Stimulated activated CD8-positive, alpha-beta memory T cell treated with anti-CD3 and anti-CD28 coated beads, Interleukin-7, amount 100 ng/mL, for 4 hours (primary cell): ENCODE results near the gene TSBP1.
"Not testable (repeated sequence)": the region's sequence is repeated elsewhere in the genome, so short reads cannot be mapped to it uniquely, and the experiment has no call there.

ENCODE experiments used
- DNase-seq, 2 donors: peaks; one replicate each; pipeline ENCODE4 v3.0.0-alpha.2; 2020; ENCODE audit warnings: low read depth in 2 of 2

Gene TSBP1

DNA sequence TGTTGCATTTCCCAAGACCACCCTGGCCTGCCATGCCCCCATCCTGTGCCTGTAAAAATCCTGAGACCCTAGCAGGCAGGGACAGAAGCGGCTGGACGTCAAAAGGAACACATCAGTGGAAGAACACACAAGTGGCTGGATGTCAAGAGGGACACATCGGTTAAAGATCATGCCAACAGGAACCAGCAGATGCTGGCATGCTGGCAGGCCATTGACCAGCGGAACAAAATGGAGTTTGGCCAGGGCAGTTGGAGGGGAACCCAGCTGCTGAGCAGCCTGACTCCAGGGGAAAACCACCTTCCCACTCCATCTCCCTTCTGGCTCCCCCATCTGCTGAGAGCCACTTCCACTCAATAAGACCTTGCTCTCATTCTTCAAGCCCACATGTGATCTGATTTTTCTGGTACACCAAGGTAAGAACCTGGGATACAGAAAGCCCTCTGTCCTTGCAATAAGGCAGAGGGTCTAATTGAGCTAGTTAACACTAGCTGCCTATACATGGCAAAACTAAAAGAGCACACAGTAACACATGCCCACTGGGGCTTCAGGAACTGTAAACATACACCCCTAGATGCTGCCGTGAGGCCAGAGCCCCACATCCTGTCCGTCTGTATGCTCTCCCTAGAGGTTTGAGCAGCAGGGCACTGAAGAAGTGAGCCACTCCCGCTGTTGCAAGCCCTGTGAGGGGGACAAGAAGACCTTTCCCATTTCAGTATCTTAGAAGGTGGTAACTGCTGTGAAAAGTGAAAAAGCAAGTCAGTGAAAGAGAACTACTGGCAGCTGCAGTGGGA is 4.2 kb upstream of the TSBP1 start:
- no peak for DNase-seq

DNA sequence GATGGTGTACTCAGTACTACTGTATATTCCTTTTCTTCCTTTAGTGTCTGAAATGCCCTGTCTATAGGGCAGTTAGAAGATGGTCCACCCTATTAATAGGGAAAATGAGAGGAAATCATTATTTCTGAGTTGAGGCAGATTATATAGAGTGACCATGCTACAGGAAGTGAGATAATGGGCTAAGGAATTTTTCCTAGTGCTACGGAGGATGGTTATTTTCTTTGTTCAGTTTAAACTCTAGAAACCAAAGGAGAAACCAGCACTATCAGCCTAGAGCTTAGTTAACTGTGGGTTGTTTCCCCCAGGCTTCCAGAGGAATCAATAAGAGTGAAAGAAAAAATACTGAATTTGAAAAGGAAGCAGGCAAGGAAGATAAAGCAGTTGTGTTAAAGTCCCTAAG is 474 bp downstream of the TSBP1 start:
- no peak for DNase-seq

DNA sequence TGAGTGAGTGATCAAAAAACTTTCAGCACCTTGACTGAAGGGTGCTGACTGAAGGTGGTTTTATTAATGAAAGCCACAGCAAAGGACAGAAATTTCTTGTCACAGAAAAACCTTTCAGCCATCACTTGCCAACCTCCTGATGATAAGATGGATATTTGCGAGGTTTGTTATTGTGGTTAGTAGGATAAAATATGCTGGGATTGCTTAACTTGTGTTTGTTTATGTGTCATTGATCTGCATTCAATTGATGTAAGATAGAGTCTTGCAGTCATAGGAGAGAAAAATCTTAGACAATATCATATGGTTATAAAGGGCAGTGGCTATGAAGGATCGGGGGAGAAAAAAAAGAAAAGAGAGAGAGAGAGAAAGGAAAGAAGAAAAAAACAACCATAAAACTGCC is 1.2 kb downstream of the TSBP1 start:
- no peak for DNase-seq

DNA sequence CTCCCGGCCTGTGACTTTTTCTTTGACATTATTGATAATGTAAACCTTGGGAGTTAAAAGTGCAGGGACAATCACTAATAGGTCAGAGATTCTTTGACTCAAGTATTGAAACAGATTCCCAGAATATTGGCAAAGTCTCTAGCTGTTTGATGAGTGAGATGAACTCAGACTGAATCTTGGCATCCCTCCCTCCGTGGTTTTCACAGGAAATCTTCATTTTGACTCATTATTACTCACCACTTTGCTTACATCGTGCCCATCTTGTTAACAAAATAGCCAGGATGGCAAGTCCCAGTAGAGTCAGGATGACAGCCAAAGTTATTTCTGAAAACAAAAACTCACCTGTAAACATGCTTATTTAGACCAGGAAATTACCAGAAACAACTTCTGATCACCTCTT is 2.0 kb downstream of the TSBP1 start:
- no peak for DNase-seq

DNA sequence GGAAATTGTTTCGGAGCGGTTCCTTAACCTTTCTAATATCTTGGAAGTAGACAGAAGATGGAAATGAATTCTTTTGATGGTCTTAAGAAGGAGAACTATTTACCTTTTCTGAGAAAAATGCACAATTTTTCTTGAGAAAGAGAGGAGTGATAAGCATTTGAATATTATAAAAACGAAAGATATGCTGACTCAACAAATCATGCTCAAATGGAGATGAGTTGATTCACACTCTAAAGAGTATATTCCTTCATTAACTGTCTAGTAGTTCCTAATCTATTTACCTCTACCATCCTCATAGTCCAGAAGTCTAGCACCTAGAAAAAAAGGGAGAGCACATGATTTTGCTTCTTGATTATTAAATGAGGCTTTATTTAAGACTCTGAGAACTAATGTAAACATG is 4.1 kb downstream of the TSBP1 start:
- DNase-seq: no peak

DNA sequence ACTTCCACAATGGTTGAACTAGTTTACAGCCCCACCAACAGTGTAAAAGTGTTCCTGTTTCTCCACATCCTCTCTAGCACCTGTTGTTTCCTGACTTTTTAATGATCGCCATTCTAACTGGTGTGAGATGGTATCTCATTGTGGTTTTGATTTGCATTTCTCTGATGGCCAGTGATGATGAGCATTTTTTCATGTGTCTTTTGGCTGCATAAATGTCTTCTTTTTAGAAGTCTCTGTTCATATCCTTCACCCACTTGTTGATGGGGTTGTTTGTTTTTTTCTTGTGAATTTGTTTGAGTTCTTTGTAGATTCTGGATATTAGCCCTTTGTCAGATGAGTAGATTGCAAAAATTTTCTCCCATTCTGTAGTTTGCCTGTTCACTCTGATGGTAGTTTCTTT is 12.5 kb downstream of the TSBP1 start:
- DNase-seq: not testable (repeated sequence)

DNA sequence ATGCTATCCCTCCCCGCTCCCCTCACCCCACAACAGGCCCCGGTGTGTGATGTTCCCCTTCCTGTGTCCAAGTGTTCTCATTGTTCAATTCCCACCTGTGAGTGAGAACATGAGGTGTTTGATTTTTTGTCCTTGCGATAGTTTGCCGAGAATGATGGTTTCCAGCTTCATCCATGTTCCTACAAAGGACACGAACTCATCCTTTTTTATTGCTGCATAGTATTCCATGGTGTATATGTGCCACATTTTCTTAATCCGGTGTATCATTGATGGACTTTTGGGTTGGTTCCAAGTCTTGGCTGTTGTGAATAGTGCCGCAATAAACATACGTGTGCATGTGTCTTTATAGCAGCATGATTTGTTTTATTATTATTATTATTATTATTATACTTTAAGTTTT is 13.2 kb downstream of the TSBP1 start:
- DNase-seq: not testable (repeated sequence)

DNA sequence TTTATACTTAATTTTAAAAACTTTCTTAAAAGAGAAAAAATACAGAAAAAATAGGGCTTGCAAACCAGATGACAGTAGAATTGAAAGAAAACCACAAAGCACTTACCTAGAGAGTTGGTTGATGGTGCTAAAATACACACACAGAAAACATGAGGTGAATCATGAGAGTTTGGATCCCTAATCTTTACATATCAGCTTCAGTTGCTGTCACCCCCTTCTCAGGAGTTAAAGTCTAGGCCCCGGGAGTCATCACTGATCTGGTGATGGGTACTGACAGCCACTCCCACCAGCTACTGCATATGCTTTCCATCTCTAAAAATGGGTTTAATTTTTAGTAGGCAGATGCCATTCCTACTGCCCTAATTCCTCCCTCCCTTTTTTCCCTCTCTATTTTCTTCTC is 16.7 kb downstream of the TSBP1 start:
- no peak for DNase-seq

DNA sequence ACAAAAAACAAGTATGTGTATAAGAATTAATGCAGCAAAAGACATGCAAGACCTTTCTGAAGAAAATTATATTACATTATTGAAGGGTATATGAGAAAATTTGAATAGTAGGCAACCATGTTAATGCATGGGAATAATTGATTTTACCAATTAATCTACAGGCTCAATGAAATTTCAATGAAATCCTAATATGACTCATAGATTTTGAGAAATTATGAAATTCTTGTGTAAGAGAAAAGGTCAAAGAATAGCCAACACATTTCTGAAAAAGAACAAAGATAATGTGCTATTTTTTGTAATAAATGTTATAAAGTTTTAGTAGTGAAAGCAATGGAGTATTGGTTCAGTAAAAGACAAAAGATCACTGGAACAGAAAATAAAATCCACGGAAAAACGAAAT is 18.4 kb downstream of the TSBP1 start:
- no peak for DNase-seq

DNA sequence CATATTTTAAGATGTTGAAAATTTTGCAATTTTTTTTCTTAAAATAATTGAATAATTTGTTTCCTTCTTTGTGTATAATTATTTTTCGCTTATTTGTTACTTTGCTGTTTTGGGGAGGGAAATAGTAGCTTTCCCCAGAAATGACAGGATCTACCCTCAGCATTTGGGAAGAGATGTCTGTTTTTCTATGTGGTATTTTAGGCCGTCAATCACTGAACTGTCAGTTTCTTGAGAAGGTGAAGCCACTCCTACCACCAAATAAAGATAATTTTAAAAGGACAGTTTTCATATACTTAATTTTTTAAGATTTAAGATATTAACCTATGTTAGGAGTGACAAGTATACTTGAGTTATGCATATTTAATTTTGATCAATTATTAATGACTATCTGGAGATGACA is 31.5 kb downstream of the TSBP1 start:
- no peak for DNase-seq

DNA sequence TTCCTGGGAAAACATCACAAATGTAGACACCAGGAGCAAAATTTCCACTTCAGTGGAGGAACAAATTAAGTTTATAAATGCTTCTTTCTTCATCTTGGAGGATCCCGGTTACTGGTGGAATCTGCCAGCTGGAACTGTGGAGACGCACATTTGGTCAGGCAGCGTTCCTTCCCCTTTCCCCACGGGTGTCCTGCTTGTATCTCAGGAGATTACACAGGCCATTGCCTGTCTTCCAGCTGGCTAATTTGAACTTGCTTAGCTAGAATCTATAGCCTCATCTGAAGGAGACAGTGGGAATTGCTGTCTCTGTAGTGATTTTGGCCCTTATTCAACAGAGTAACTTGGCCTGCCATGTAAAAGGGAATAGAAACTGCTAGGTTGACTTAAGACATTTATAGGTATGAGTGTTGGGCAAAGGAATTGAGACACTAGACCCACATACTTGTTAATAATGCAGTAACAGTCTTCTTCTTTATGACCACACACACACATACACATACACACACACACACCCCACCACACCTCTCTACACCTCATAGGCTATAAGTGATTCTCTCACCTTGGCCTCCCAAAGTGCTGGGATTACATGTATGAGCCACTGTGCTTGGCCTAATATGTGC is 34.4 kb downstream of the TSBP1 start:
- no peak for DNase-seq

DNA sequence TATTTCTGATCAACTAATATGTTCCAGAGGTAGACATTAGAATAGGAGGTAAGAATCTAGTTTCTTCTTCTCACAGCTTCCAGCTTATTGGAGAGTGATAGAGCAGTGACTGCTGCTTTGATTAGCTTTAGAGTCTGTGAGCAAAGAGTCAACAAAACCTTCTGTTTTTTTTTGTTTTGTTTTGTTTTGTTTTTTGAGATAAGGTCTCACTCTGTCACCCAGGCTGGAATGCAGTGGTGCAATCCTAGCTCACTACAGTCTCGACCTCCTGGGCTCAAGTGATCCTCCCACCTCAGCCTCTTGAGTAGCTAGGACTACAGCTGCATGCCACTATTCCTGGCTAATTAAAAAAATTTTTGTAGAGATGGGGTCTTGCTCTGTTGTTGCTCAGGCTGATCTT is 39.3 kb downstream of the TSBP1 start:
- DNase-seq: no peak

DNA sequence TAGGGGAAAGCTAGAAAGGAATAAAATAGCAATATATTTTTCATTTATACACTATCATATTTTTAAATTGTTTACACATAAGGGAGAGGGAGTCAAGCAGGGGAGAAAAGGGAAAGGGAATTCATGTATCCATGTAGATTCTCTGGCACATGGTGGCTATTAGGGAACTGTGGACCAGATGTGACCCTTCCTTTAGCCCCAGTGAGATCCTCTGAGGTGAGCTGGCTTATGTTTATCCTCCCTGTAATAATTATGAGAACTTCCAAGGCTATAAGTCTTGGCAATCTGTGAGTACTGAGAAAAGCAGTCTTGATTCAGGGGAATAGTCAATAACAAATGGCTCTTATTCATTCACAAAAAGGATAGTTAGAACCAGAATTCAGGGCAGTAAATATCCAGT is 42.6 kb downstream of the TSBP1 start:
- no peak for DNase-seq

DNA sequence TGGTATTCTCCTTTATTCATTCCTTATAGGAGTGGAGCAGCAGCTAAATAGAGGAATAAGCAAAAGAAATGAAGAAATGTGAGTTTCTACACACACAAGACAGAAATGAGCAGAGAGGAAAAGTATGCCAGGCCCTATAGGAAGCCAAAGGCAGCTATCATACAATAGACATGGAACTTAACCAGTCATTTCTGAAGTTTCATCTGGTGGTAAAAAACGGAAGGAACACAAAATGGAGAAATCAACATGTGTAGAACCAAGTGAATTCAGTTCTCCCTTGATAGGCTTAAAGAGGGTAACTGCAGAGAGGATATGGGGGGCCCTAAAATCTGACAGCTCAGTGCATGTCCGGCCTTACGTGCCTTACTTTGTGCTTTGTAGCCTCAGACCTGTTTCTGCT is 44.6 kb downstream of the TSBP1 start:
- DNase-seq: no peak

DNA sequence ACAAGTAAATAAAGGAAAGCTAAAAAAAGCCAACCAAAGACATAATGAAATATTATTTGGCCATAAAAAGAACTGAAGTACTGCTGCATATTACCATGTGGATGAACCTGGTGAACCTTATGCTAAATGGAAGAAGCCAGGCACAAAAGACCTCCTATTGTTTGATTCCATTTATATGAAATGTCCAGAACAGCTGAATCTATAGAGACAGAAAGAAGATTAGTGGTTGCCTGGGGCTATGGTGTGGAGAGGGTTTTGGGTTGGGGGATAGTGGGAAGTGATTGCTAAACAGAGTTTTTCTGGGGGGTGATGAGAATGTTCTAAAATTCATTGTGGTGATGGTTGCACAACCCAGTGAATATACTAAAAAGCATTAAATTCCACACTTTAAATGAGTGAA is 53.2 kb downstream of the TSBP1 start:
- no peak for DNase-seq

DNA sequence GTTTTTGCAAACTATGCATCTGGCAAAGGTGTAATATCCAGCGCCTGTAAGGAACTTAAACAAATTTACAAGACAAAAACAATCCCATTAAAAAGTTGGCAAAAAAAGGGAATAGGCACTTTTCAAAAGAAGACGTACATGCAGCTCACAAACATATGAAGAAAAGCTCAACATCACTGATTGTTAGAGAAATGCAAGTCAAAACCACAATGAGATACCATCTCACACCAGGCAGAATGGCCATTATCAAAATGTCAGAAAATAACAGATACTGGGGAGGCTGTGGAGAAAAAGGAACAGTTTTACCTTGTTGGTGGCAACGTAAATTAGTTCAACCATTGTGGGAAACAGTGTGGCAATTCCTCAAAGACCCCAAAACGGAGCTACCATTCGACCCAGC is 54.2 kb downstream of the TSBP1 start:
- DNase-seq: no peak

DNA sequence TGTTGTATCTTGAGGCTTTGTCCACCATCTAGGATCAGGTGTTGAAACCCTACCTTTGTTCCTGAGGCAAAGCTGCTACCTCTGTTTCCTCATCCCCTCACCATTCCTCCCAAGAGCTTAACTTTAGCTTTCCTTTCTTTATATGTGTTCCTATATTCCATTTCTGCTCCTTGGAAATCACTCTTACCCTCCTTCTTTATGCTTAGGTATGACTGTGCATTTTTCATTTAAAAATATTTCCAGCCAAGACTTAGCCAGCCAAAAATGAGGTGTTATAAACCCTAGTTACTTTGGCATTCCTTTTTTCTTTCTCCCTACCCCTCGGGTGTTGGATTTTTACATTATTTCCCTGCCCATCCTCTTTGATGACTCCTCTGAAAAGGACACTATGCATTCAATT is 57.7 kb downstream of the TSBP1 start:
- DNase-seq: no peak

DNA sequence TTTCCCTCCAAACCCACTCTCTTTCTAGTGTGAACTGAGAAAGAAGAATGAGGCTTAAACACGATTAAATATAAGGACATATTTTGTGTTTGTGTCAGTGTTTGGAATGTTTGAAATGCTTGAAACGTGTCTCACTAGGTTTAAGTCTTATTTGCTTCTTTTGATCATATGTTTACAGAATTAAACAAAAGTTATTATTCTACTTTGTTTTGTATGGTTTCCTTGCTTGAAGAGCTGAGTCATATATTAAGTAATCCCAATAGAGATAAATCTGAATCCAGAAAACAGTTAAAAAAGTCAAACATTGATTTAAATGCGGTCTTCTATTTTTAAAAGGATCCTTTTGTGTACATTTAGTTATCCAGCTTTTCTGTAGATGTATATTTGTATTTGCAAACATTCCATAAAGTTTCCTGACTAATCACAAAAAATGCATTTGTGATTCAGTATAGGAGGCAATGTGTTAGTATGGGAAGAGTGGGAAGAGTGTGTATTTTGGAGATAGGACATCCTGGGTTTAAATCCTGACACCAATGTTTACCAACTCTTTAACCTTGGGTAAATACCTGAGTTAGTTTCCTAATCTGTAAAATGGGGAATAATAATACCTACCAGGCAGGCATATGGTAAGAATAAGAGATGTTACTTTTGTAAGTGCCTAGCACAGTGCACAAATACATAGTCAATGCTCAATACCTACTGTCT is 72.9 kb downstream of the TSBP1 start:
- DNase-seq: no peak

DNA sequence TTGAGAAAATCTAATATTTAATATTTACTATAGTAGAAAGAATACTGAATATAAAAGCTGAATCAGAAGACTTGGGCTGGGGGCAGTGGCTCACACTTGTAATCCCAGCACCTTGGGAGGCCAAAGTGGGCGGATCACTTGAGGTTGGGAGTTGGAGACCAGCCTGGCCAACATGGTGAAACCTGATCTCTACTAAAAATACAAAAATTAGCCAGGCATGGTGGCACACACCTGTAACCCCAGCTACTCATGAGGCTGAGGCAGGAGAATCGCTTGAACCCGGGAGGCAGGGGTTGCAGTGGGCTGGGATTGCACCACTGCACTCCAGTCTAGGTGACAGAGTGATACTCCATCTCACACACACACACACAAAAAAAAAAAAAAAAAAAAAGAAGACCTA is 76.7 kb downstream of the TSBP1 start:
- not testable (repeated sequence) for DNase-seq

DNA sequence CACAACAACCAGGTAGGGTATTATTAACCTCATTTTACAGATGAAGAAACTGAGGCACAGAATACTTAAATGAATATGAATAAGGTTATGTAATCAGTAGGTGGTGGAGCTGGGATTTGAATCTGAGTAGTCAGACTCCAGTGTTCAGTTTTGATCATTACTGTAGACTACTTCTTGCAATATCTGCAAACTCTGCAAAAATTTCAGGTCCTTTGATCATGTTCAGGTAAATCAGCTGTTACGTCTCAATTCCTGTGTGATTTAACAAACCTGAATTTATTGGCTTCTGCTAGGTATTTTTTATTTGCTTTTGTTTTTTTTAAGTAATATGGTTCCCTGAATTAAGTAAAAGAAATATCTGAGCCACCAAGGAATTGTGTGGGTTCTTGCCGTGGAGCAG is 77.1 kb downstream of the TSBP1 start:
- no peak for DNase-seq

DNA sequence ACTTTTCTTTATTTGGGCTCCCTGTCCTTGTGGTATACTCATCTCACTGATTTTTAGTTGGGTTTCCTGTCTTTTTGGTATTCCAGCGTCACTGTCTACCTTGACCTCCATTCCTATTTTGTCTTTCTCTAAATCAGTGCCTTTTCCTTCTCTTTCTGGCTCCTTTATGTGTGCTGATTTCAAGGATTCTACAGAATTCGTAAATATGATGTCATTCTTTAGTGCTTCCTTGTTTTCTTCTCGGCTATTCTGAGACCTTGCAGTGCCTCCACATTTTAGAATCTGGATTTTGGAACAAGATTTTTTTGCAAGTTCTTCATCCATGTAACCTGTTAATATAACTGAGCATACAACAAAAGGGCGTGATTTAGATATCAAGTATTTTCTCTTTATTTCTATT is 78.0 kb downstream of the TSBP1 start:
- DNase-seq: no peak

DNA sequence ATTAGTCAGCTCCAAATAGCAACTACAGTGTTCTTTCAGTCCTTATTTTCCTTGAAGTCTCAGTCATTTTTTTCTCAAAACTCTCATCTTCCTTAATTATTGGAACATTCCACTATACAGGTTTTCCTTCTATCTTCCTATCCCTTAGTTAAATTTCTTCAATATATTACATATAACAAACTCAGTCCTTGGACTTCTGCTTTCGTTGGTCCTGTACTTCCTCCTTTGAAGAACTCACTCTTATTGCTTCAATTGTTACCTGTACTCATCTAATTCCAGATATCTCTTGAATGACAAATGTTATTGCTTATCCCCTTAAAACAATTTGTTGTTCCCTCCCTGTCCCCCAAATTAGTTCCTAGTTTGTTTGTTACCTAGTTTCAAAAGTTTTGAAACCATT is 80.2 kb downstream of the TSBP1 start:
- no peak for DNase-seq

DNA sequence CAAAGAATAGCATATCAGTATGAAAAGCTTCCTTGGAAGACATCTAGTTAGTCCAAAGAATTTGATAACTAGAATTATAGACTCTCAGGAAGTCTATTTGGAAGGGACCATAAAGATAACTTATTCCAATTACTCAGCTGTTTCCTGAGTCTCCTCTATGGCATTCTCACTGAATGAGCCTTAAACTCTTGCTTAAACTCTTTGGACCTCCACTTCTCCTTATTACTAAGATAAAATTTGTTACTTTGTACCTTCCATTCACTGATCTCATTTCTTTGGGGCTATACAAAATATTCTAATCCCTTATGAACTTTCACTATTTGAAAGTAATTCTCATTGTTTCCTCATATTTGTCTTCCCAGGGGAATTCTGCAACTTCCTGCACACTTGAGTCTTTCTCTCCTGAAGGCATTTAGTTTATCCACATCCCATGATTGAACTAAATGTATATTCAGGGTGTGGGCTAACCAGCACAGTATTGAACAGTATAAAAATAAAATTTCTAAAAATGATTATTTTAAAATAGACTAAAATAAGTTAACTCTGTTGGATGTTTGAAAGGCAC is 80.7 kb downstream of the TSBP1 start:
- no peak for DNase-seq
